Naive thymus-derived CD4-positive, alpha-beta T cell (primary cell): ENCODE measurements around the gene MYCN. TPM values are rescaled to one million over a fixed set of nuclear protein-coding genes. Genes with fewer than 3 reads are reported as not detected.

ENCODE experiments used
- ATAC-seq: fragments of 150-1000 bp; cut with Tn5 transposase; 2 replicates; pipeline ENCODE4 v1.10.0; 2021; ENCODE audit warnings: mild to moderate bottlenecking, moderate library complexity
- CTCF ChIA-PET: fragments of 350-600 bp; sonication (Branson Sonifier 250); formaldehyde crosslinking; loops from one replicate; lab custom pipeline; 2021; ENCODE audit warnings: antibody characterized with exemption; lab: Charles Lee
- POLR2A ChIA-PET: fragments of 350-600 bp; sonication (Branson Sonifier 250); formaldehyde crosslinking; loops from one replicate; lab custom pipeline; 2021; ENCODE audit warnings: antibody characterized with exemption, inconsistent platforms; lab: Charles Lee
- DNase-seq, 9 donors: peaks; one replicate each; pipeline versions ENCODE4 v3.0.0 to v3.0.0-alpha.2; 2020 to 2022; ENCODE audit warnings: mixed read lengths in 1 of 9
- H3K27ac ChIP-seq: one replicate; pipeline ENCODE4 v1.7.0; 2013; ENCODE audit warnings: mild to moderate bottlenecking, low read depth, low read length, moderate library complexity
- H3K27me3 ChIP-seq, 2 donors: one replicate each; pipeline ENCODE4 v1.7.0; 2013; ENCODE audit warnings: low read length in 2 of 2, mild to moderate bottlenecking in 2 of 2, moderate library complexity in 2 of 2; ENCODE audit not compliant: control insufficient read depth in 2 of 2, insufficient read depth in 2 of 2
- H3K36me3 ChIP-seq, 3 experiments: 1 replicate in 2 of 3; 2 replicates in 1 of 3; pipeline ENCODE4 v1.7.0; 2013; ENCODE audit warnings: low read length in 3 of 3, mild to moderate bottlenecking in 3 of 3, moderate library complexity in 1 of 3; ENCODE audit not compliant: insufficient read depth in 3 of 3, control insufficient read depth in 2 of 3
- H3K4me1 ChIP-seq, 2 donors: one replicate each; pipeline ENCODE4 v1.7.0; 2013; ENCODE audit warnings: low read length in 2 of 2, mild to moderate bottlenecking in 2 of 2, moderate library complexity in 1 of 2; ENCODE audit not compliant: control insufficient read depth in 2 of 2, insufficient read depth in 2 of 2
- H3K4me3 ChIP-seq: 2 replicates; pipeline ENCODE4 v1.7.0; 2013; ENCODE audit warnings: mild to moderate bottlenecking, low read length
- H3K9me3 ChIP-seq, 3 experiments: 1 replicate in 2 of 3; 2 replicates in 1 of 3; pipeline ENCODE4 v1.7.0; 2013; ENCODE audit warnings: low read length in 3 of 3; ENCODE audit not compliant: control insufficient read depth in 2 of 3
- H3K27ac Mint-ChIP-seq, 9 donors: one replicate each; pipeline ENCODE4 v1.8.0; 2020 to 2022; ENCODE audit warnings: mixed read lengths in 9 of 9, mild to moderate bottlenecking in 8 of 9, moderate library complexity in 5 of 9, inconsistent platforms in 2 of 9
- H3K27me3 Mint-ChIP-seq, 5 donors: one replicate each; pipeline ENCODE4 v1.8.0; 2021 to 2022; ENCODE audit warnings: mixed read lengths in 5 of 5, mild to moderate bottlenecking in 1 of 5
- H3K36me3 Mint-ChIP-seq, 5 donors: one replicate each; pipeline ENCODE4 v1.8.0; 2020 to 2022; ENCODE audit warnings: mixed read lengths in 5 of 5, mild to moderate bottlenecking in 3 of 5, inconsistent platforms in 1 of 5
- H3K4me1 Mint-ChIP-seq, 7 donors: one replicate each; pipeline ENCODE4 v1.8.0; 2020 to 2022; ENCODE audit warnings: mixed read lengths in 7 of 7, mild to moderate bottlenecking in 3 of 7, inconsistent platforms in 1 of 7
- H3K4me3 Mint-ChIP-seq, 10 donors: one replicate each; pipeline ENCODE4 v1.8.0; 2020 to 2022; ENCODE audit warnings: mild to moderate bottlenecking in 10 of 10, mixed read lengths in 10 of 10, moderate library complexity in 6 of 10, inconsistent platforms in 2 of 10
- H3K9me3 Mint-ChIP-seq, 11 donors: one replicate each; pipeline ENCODE4 v1.8.0; 2020 to 2022; ENCODE audit warnings: mixed read lengths in 11 of 11, mild to moderate bottlenecking in 4 of 11, inconsistent platforms in 1 of 11, moderate library complexity in 1 of 11
- intact Hi-C, 2 donors: fragments of 100-400 bp; cut with micrococcal nuclease; formaldehyde crosslinking; loops; one replicate each; pipeline ENCODE4 v1.15.1; 2023
- polyA plus RNA-seq, 2 donors: library from polyadenylated mRNA; unstranded; fragments of 300-500 nt; fragmentation: Illumina TruSeq; gene quantifications; one replicate each; pipeline ENCODE4 v1.2.3, GENCODE V29; 2021
- total RNA-seq, 6 experiments: library from RNA in 5 of 6; stranded (reverse) in 5 of 6; gene quantifications; 1 replicate in 5 of 6; 2 replicates in 1 of 6; pipeline ENCODE4 v1.2.3 and lab custom pipeline; 2021 to 2026

MYCN gene
- total and polyA plus RNA-seq, 7 experiments from 2014 or later = 0.21 to 2.3 (median 0.47) TPM; not detected in 3

- Histone ChIP-seq H3K4me3 (no peak overlapping the region), H3K4me1 (no peaks in the 10 kb centered on the region), H3K36me3 (no peaks in the 10 kb centered on the region), H3K27ac (no peak overlapping the region), H3K9me3 (no peaks in the 10 kb centered on the region), H3K27me3 (no peaks in the 10 kb centered on the region)
- ChIA-PET CTCF (no interaction called here), POLR2A (interaction anchor here (0.6 kb wide), 1 partner anchor 430 kb away, joined by 3 read pairs; no protein-coding TSS in a partner anchor)
- Mint-ChIP-seq H3K36me3 (no peaks in the 10 kb centered on the region), H3K4me3 (no peak overlapping the region), H3K4me1 (peaks cover 0 to 2% (median 0%) of the 10 kb centered on the region in 7 donors), H3K27ac (no peak overlapping the region), H3K27me3 (peaks cover 0 to 4% (median 0%) of the 10 kb centered on the region in 5 donors), H3K9me3 (peaks cover 0 to 3% (median 0%) of the 10 kb centered on the region in 11 donors)
- no peak for DNase-seq
- intact Hi-C loops = no loop called here
- ATAC-seq = no peak
These were observed 55.3 kb downstream of the MYCN start for GRCh38 chr2:15995603-15996002.
